HG02852 (cell line): Measurements from ENCODE around the gene CD8B2.
"Not testable (repeated sequence)": the region's sequence is repeated elsewhere in the genome, so short reads cannot be mapped to it uniquely, and the experiment has no call there.

ENCODE experiments used
- ATAC-seq: cut with Tn5 transposase; IDR thresholded peaks from one replicate; pipeline ENCODE4 v1.9.1; 2021; ENCODE audit warnings: mild to moderate bottlenecking, moderate library complexity; ENCODE audit not compliant: unreplicated experiment

CD8B2 gene

GRCh38 chr2:106486551-106487385 lies at the start of gene CD8B2:
CD8B2 (plus strand) TSS chr2:106487364; CDS start chr2:106487427, 63 bp downstream.
- not testable (repeated sequence) for ATAC-seq

DNA sequence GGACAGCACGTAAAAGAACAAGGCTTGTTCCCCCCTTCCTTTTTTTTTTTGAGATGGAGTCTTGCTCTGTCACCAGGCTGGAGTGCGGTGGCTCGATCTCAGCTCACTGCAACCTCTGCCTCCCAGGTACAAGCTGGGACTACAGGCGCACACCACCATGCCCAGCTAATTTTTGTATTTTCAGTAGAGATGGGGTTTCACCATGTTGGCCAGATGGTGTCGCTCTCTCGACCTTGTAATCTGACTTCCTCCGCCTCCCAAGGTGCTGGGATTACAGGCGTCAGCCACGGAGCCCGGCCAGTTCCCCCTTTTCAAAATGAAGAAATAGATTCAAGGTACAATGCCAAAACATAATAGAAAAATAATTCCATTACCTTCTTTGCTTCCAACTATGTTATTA lies 25.3 kb upstream of the CD8B2 start:
- ATAC-seq, result not testable (repeated sequence)

DNA sequence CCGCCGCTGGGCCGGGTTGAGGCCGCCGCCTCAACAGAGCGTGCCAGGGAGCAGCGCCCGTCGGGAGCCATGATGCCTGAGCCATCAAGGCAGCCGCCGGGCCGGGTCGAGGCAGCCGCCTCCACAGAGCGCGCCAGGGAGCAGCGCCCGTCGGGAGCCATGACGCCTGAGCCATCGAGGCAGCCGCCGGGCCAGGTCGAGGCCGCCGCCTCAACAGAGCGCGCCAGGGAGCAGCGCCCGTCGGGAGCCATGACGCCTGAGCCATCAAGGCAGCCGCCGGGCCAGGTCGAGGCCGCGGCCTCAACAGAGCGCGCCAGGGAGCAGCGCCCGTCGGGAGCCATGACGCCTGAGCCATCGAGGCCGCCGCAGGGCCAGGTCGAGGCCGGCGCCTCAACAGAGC lies 19.6 kb upstream of the CD8B2 start:
- not testable (repeated sequence) for ATAC-seq

DNA sequence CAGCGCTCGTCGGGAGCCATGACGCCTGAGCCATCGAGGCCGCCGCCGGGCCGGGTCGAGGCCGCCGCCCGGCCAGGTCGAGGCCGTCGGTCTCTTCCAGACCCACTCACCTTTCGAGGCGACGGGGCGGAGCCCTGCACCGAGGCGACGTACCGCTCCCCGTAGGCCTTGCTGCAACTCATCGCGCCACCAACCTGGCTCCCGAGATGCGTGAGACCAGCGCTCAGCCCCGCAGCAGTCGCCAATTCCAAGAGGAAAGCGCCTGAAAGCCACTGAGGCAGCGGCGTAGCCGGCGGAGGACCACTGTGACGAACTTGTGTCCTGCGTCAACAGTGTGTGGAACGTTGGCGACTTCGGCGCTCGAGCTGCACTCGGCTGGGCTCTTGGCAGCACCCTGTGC lies 19.1 kb upstream of the CD8B2 start, which contains the start of gene RGPD3:
Gene RGPD3, minus strand, starts transcription at position 307 of the 400 bp plus-strand sequence. Its CDS starts 125 bp downstream, at position 182.
- not testable (repeated sequence) for ATAC-seq

GRCh38 chr2:106470658-106471057 lies 16.5 kb upstream of the CD8B2 start:
- ATAC-seq, result not testable (repeated sequence)

GRCh38 chr2:106477647-106478046 lies 9.5 kb upstream of the CD8B2 start:
- not testable (repeated sequence) for ATAC-seq

GRCh38 chr2:106479563-106479962 lies 7.6 kb upstream of the CD8B2 start:
- ATAC-seq, result not testable (repeated sequence)

GRCh38 chr2:106487386-106488191 lies 425 bp downstream of the CD8B2 start:
- ATAC-seq, result not testable (repeated sequence)

DNA sequence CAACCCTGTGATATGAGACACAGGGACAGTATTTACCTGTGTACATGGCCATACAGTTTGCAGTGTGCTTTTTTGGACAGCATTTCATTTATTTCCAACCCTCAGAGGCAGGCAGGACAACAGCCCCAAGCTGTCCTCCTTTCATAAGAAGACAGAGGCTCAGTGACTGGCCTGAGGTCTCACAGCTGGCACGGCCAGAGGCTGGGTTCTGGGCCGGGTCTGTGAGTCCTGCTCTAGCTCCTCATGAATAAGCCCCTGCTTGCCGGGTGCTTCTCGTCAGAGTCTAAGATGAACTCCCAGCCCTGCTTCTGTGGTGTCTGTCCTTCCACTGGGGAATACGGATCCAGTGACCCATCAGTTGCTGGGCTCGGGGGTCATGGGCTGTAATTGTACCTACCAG lies 2.5 kb downstream of the CD8B2 start:
- ATAC-seq, result not testable (repeated sequence)

DNA sequence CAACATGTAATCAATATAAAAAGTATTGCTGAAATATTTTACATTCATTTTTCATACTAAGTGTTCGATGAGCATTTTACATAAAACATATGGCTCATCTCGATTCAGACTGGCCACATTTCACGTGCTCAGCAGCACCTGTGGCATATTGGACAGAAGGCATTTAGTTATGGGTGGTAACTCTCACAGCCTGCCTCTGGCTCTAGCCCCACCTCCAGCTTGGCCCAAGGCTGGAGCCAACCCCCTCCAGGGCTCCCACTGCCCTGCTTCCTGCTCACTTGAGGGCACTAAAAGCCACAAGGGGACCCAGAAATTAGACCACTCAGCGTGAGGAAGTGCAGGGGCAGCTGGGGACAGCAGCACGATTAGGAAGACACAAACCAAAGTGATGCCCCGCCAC lies 5.2 kb downstream of the CD8B2 start:
- ATAC-seq, result not testable (repeated sequence)

DNA sequence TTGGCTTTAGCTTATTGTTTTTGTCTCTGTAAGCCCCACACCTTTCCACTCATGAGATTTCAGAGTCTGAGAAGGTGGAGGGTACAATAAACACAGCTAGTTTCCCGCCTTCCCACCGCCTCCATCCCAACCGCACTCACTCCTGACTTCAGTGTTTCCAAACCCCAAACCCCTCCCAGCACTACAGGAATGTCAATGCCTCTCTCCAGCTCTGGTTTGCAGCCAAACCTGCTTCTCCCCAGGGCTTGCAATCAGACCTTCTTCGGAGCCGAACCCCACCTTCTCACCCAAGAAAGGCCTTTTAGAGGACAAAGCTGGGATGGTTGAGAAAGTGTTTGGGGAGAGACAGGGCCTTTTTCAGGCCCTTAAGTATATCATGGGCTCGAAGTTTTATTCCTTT lies 5.7 kb downstream of the CD8B2 start:
- ATAC-seq, result not testable (repeated sequence)

DNA sequence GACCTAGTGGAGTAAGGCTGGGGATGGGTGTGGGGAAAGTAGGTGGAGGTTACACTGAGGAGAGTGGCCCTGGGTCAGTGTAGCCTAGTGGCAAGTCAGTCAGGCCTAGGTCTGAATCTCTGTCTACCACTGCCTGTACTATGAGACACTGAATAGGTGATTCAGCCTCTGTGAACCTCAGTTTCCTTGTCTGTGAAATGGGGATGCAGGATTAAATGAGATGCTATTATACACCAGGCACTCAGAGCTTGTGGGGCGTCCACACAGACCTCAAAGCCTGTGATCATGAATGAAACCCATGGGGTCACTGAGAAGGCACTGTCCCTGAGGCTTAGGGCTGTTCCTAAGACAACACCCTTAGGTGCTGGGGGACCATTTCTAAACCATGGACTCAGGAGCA lies 11.4 kb downstream of the CD8B2 start:
- not testable (repeated sequence) for ATAC-seq

DNA sequence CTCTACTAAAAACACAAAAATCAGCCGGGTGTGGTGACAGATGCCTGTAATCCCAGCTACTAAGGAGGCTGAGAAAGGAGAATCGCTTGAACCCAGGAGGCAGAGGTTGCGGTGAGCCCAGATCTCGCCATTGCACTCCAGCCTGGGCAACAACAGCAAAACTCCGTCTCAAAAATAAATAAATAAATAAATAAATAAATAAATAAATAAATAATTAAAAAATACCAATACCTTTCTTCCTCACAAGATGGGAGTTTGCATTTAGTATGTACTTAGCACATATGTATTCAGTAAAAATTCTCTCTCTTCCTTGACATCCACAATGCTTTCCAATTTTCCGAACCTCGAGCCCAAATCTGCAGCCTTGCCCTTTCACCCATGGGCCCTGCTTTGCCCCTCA lies 13.2 kb downstream of the CD8B2 start:
- ATAC-seq, result not testable (repeated sequence)

- ATAC-seq, result not testable (repeated sequence)
These were observed 15.2 kb downstream of the CD8B2 start for GRCh38 chr2:106502351-106502750.

GRCh38 chr2:106504192-106504591 lies 17.0 kb downstream of the CD8B2 start:
- ATAC-seq, result not testable (repeated sequence)

GRCh38 chr2:106504787-106505186 lies 17.6 kb downstream of the CD8B2 start:
- not testable (repeated sequence) for ATAC-seq

GRCh38 chr2:106506002-106506687 lies 19.0 kb downstream of the CD8B2 start:
- not testable (repeated sequence) for ATAC-seq

DNA sequence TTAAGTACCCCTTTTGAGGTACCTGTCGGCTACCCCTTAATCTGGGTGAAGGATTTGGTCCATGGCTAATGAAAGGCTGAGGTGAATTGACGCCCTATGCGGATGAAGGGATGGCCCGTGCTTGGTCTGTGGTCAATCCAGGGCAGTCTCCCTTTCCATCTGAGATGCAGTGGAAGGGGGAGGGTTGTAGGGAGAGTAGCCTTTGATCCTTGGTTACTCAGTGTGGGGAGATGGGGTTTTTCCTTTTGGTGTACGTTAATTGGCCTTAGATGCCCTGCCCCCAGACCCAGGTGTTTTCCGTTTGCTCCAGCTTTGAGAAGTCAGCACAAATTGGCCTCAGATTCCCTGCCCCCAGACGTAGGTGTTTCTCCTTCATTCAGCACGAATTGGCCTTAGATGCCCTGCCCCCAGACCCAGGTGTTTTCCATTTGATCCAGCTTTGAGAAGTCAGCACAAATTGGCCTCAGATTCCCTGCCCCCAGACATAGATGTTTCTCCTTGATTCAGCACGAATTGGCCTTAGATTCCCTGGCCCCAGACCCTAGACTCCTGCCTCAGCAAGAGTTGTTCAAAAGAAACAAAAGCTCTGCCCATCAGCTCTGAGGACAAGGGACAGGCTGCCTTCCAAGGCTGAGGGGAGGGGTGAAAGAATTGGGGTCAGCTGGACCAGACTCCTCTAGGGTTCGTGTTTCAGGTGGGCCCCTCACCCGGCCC lies 21.7 kb downstream of the CD8B2 start:
- ATAC-seq, result not testable (repeated sequence)

GRCh38 chr2:106509374-106509770 lies 22.2 kb downstream of the CD8B2 start:
- not testable (repeated sequence) for ATAC-seq

GRCh38 chr2:106510791-106511190 lies 23.6 kb downstream of the CD8B2 start:
- not testable (repeated sequence) for ATAC-seq
